Erythroblast (primary cell): Measurements from ENCODE around the gene RAB7A.

Experiments used
- GATA1 ChIP-seq: IDR thresholded peaks from 2 replicates; pipeline ENCODE4 v1.6.1; 2011; ENCODE audit warnings: low read depth, mild to moderate bottlenecking, control low read depth, low read length, moderate library complexity
- POLR2A ChIP-seq: IDR thresholded peaks from 2 replicates; pipeline ENCODE4 v1.6.1; 2011; ENCODE audit warnings: mild to moderate bottlenecking, low read length

GRCh38 chr3:128709038-128709437 is 16.9 kb upstream of the RAB7A start:
- no peak for TF ChIP-seq POLR2A
- TF ChIP-seq GATA1 = no peak
